SK-N-MC (cell line): ENCODE measurements around the gene CMTR1.

Experiments used
- EZH2 ChIP-seq: fragments of 200-600 bp; sonication (generic); IDR thresholded peaks from one replicate; pipeline ENCODE4 v1.6.1; 2017; ENCODE audit warnings: antibody characterized with exemption
- POLR2AphosphoS5 ChIP-seq: IDR thresholded peaks from 2 replicates; pipeline ENCODE4 v1.6.1; 2012; ENCODE audit warnings: mild to moderate bottlenecking, low read depth, low read length, borderline replicate concordance

GRCh38 chr6:37519461-37519860 is 86.4 kb downstream of the CMTR1 start:
- TF ChIP-seq EZH2 = no peak
- no peak for TF ChIP-seq POLR2AphosphoS5
